Vagina (tissue), 2 donors: Measurements from ENCODE around the gene BMPR1B. TPM values are rescaled to one million over a fixed set of nuclear protein-coding genes. Genes with fewer than 3 reads are reported as not detected.
"Not testable (repeated sequence)": the region's sequence is repeated elsewhere in the genome, so short reads cannot be mapped to it uniquely, and the experiment has no call there.

Experiments used
- DNase-seq, 2 donors: peaks; one replicate each; pipeline ENCODE4 v3.0.0-alpha.2; 2017; ENCODE audit errors: extremely low spot score in 2 of 2
- H3K27ac ChIP-seq: fragments of 200-600 bp; sonication (generic); one replicate; pipeline ENCODE4 v1.5.1; 2019
- H3K27me3 ChIP-seq: fragments of 200-600 bp; sonication (generic); one replicate; pipeline ENCODE4 v1.5.1; 2019
- H3K36me3 ChIP-seq, 2 donors: fragments of 200-600 bp; sonication (generic); one replicate each; pipeline ENCODE4 v1.5.1; 2017 to 2019
- H3K4me1 ChIP-seq: fragments of 200-600 bp; sonication (generic); one replicate; pipeline ENCODE4 v1.5.1; 2019
- H3K4me3 ChIP-seq, 2 donors: fragments of 200-600 bp; sonication (generic); 1 replicate in 1 of 2; 2 replicates in 1 of 2; pipeline ENCODE4 v1.5.1; 2016 to 2019
- H3K9me3 ChIP-seq: fragments of 200-600 bp; sonication (generic); one replicate; pipeline ENCODE4 v1.5.1; 2019
- POLR2A ChIP-seq, 2 donors: fragments of 450-650 bp; IDR thresholded peaks; one replicate each; pipeline ENCODE4 v1.6.1; 2017; ENCODE audit warnings: antibody characterized with exemption in 2 of 2, mild to moderate bottlenecking in 2 of 2, moderate library complexity in 2 of 2
- POLR2AphosphoS5 ChIP-seq, 2 donors: sonication (generic); formaldehyde crosslinking; IDR thresholded peaks; one replicate each; pipeline ENCODE4 v1.9.0; 2017; ENCODE audit warnings: antibody characterized with exemption in 2 of 2, mild to moderate bottlenecking in 2 of 2, low read depth in 1 of 2; ENCODE audit not compliant: insufficient read depth in 1 of 2
- intact Hi-C: fragments of 100-400 bp; cut with DNase I; formaldehyde crosslinking; loops from one replicate; pipeline ENCODE4 v1.15.1; 2023
- total RNA-seq: library from RNA; depleted of rRNA; stranded (reverse); fragments of >200 nt; gene quantifications from one replicate; pipeline ENCODE4 v1.2.3, GENCODE V29; 2016
- TF ChIP-seq, protein P1 (sequence below), 3 experiments: fragments of 450-650 bp in 2 of 3; fragments of 200-600 bp in 1 of 3; sonication (generic) in 1 of 3; IDR thresholded peaks; one replicate each; pipeline ENCODE4 v1.5.1; 2017 to 2019; ENCODE audit warnings: antibody characterized with exemption in 3 of 3, mild to moderate bottlenecking in 2 of 3, moderate library complexity in 2 of 3

BMPR1B gene
- total RNA-seq, 1 donor from 2014 or later: 0.49 TPM

DNA sequence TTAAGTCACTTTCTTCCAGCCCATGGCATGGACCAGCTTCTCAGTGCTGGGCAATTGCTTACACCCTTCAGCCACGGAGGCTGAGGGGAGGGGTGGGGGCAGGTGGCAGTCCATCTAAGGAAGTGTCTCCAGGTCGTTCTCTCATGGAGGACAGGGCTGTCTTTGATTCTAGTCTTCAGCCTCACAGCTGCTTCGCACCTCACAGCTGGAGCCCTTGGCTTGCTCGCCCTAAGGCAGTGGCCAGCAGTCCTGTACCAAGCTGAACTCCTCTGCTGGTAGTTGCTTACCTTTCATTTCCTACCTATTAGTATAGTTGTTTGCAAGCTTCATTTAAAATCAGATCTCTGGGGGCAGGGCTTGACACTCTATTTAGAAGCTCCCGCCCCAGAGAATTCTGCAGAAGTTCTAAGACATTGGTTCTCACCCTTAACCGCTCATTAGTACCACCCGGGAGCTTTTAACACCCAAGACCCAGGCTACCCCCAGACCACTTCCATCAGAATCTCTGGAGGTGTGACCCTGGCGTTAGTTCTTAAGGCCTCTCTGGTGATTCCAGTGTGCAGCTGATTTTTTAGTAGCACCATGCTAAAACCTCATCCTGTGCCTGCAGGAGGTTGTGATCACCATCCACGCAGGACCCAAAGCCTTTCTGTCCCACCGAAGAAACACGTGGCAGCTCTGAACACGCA lies 404.2 kb downstream of the BMPR1B start:
- TF ChIP-seq POLR2A (IDR thresholded peaks at IDR 0.05) (no peak), POLR2AphosphoS5 (IDR thresholded peaks at IDR 0.05; ENCODE audit: insufficient read depth in 1 of 2, low read depth in 1 of 2) (no peak)
- TF ChIP-seq, protein P1, sequence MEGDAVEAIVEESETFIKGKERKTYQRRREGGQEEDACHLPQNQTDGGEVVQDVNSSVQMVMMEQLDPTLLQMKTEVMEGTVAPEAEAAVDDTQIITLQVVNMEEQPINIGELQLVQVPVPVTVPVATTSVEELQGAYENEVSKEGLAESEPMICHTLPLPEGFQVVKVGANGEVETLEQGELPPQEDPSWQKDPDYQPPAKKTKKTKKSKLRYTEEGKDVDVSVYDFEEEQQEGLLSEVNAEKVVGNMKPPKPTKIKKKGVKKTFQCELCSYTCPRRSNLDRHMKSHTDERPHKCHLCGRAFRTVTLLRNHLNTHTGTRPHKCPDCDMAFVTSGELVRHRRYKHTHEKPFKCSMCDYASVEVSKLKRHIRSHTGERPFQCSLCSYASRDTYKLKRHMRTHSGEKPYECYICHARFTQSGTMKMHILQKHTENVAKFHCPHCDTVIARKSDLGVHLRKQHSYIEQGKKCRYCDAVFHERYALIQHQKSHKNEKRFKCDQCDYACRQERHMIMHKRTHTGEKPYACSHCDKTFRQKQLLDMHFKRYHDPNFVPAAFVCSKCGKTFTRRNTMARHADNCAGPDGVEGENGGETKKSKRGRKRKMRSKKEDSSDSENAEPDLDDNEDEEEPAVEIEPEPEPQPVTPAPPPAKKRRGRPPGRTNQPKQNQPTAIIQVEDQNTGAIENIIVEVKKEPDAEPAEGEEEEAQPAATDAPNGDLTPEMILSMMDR (IDR thresholded peaks at IDR 0.05): no peak

DNA sequence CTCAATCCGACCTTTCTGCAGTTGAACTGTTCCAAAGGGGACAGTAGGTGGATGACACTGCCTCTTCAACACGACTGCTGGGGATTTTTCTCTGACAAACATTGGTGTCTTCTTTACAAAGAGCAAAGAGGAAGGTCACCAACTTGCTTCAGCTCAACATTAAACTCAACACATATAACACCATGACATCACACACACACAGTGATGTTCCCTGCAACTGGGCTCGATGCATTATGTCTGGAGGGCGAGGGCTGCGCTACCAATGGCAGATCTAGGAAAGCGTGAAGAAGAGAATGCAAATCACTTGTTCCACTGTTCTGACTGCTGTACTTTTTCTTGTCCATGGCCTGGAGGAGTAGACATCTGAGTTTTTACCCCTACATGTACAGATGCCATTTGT lies 405.1 kb downstream of the BMPR1B start:
- Histone ChIP-seq H3K27ac (no peak overlapping the region), H3K27me3 (no peaks in the 10 kb centered on the region), H3K9me3 (no peaks in the 10 kb centered on the region), H3K36me3 (no peaks in the 10 kb centered on the region), H3K4me1 (no peaks in the 10 kb centered on the region), H3K4me3 (no peak overlapping the region)
- no peak for TF ChIP-seq POLR2AphosphoS5 (IDR thresholded peaks at IDR 0.05; ENCODE audit: insufficient read depth in 1 of 2, low read depth in 1 of 2)
- DNase-seq: no peak
- intact Hi-C loops: no loop called here

More for the DNA sequence above, 404.2 kb downstream of the BMPR1B start:
- DNase-seq: no peak
- Histone ChIP-seq H3K4me1 (no peaks in the 10 kb centered on the region), H3K36me3 (no peaks in the 10 kb centered on the region), H3K27ac (no peak overlapping the region), H3K27me3 (no peaks in the 10 kb centered on the region), H3K4me3 (no peak overlapping the region), H3K9me3 (no peaks in the 10 kb centered on the region)
- intact Hi-C loops: no loop called here

DNA sequence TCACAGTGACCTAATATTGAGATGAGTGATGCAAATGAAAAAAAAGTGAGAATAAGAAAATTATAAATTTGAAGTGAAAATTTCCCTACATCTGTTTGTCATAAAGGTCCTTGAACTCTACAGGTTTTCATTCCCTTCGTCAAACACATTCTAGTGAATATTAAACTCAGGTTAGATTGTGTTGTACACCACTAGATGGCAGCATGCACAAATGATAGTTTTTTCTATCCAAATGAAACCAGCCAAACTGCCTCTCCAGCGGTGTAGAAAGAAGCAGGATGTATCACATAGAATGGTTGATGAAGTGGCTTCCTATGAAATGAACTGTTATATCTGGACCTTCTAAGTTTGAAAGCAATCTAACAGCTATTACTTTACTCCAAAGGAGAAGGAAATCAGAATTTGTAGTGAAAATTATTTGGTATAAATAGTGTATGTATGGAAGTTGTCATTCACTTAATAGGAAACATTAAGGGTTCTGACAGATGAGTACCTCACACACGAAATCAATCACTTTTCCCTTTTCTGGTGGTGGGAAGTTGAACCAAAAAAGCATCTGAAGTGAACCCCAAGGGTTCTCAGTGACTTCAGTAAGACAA lies 408.3 kb downstream of the BMPR1B start:
- Histone ChIP-seq H3K4me1 (no peaks in the 10 kb centered on the region), H3K36me3 (no peaks in the 10 kb centered on the region), H3K27ac (no peak overlapping the region), H3K27me3 (no peaks in the 10 kb centered on the region), H3K4me3 (no peak overlapping the region), H3K9me3 (no peaks in the 10 kb centered on the region)
- intact Hi-C loops: no loop called here
- TF ChIP-seq POLR2AphosphoS5 (IDR thresholded peaks at IDR 0.05; ENCODE audit: insufficient read depth in 1 of 2, low read depth in 1 of 2) (peak in 1 of 2 donors; percentile 18), POLR2A (IDR thresholded peaks at IDR 0.05) (no peak)
- TF ChIP-seq, protein P1 (IDR thresholded peaks at IDR 0.05): peak in 2 of 3 experiments; percentile 47 to 76
- no peak for DNase-seq

DNA sequence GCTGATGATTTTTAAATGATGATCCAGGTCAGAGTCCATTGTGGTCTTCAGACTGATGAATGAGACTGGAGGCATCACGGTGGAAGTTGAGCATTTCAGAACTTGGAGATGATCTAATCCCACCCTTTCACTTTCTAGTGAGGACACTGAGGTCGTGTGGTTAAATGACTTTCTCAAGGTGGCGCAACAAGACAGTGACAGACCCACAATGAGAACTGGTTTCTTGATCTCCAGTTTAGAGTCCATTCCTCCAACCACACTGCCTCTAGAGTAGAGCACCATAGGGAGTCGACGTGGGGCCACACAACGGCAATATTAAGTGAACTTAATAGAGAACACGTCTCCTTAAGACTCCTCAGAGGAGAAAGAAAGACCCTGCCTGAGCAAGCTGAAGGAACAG lies 410.1 kb downstream of the BMPR1B start:
- TF ChIP-seq POLR2A (IDR thresholded peaks at IDR 0.05) (no peak), POLR2AphosphoS5 (IDR thresholded peaks at IDR 0.05; ENCODE audit: insufficient read depth in 1 of 2, low read depth in 1 of 2) (no peak)
- TF ChIP-seq, protein P1 (IDR thresholded peaks at IDR 0.05): no peak
- intact Hi-C loops: no loop called here
- Histone ChIP-seq H3K36me3 (no peaks in the 10 kb centered on the region), H3K27ac (no peak overlapping the region), H3K27me3 (no peaks in the 10 kb centered on the region), H3K4me1 (no peaks in the 10 kb centered on the region), H3K9me3 (no peaks in the 10 kb centered on the region), H3K4me3 (no peak overlapping the region)
- no peak for DNase-seq

DNA sequence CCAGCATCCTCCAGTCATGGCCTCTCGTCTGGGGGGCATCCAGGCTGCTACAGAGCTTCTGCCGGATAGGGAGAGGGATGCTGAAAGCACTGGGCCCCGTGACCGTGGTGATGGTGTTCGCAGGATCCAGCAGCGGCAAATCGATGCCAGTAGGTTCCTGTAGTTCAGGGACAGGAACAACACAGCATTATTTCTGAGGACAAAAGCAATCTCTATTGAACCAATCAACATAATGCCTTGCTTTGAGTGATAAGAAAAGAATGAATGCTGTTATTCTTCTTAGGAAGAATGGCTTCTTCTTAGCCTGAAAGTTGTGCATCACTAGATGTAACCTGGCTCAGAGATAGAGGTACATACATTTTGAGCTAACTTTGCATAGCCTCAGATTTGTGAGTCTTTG lies 412.4 kb downstream of the BMPR1B start:
- Histone ChIP-seq H3K4me3 (no peak overlapping the region), H3K27me3 (no peaks in the 10 kb centered on the region), H3K27ac (no peak overlapping the region), H3K4me1 (no peaks in the 10 kb centered on the region), H3K36me3 (no peaks in the 10 kb centered on the region), H3K9me3 (no peaks in the 10 kb centered on the region)
- TF ChIP-seq, protein P1 (IDR thresholded peaks at IDR 0.05): no peak
- no peak for TF ChIP-seq POLR2AphosphoS5 (IDR thresholded peaks at IDR 0.05; ENCODE audit: insufficient read depth in 1 of 2, low read depth in 1 of 2)
- TF ChIP-seq POLR2A (IDR thresholded peaks at IDR 0.05): no peak
- intact Hi-C loops: no loop called here
- DNase-seq: no peak

DNA sequence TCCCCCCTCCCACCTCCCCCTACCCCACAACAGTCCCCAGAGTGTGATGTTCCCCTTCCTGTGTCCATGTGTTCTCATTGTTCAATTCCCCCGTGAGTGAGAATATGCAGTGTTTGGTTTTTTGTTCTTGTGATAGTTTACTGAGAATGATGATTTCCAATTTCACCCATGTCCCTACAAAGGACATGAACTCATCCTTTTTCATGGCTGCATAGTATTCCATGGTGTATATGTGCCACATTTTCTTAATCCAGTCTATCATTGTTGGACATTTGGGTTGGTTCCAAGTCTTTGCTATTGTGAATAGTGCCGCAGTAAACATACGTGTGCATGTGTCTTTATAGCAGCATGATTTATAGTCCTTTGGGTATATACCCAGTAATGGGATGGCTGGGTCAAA lies 413.6 kb downstream of the BMPR1B start:
- intact Hi-C loops, H3K36me3 ChIP-seq, H3K27ac ChIP-seq, H3K27me3 ChIP-seq, H3K4me1 ChIP-seq, H3K9me3 ChIP-seq, DNase-seq, H3K4me3 ChIP-seq: not testable (repeated sequence)
